Measurements from ENCODE around the gene MAP4K4.

- TF ChIP-seq CTCF (conservative IDR thresholded peaks at IDR 0.05; ENCODE audit: low read depth, low read length): no peak
- TF ChIP-seq EZH2 (IDR thresholded peaks at IDR 0.05; ENCODE audit: low read length, unreplicated experiment): no peak
Observed at GRCh38 chr2:101871480-101871879, 174.0 kb downstream of the MAP4K4 start.

All from PC-3 (cell line).